ENCODE results near the gene SDF2. TPM values are rescaled to one million over a fixed set of nuclear protein-coding genes. Genes with fewer than 3 reads are reported as not detected.
"Not testable (repeated sequence)": the region's sequence is repeated elsewhere in the genome, so short reads cannot be mapped to it uniquely, and the experiment has no call there.

SDF2 gene
- total RNA-seq, 4 donors from 2014 or later = 35.9 to 50.1 (median 43.3) TPM

- intact Hi-C loops (cut with DNase I; ENCODE audit: low total_unique reads) = no loop called here
- TF ChIP-seq POLR2A (IDR thresholded peaks at IDR 0.05) (no peak), CTCF (IDR thresholded peaks at IDR 0.05) (no peak)
- H3K4me1 ChIP-seq = peaks cover 0 to 12% of the 10 kb centered on the region in 2 donors
- H3K27ac ChIP-seq = no peak overlapping the region
- H3K36me3 ChIP-seq = no peaks in the 10 kb centered on the region
- no peaks in the 10 kb centered on the region for H3K27me3 ChIP-seq
- no peaks in the 10 kb centered on the region for H3K9me3 ChIP-seq
- DNase-seq = no peak
- no peak overlapping the region for H3K4me3 ChIP-seq
These were observed 4.3 kb upstream of the SDF2 start for GRCh38 chr17:28665994-28666393.

GRCh38 chr17:28663723-28664122 is 2.0 kb upstream of the SDF2 start:
- Histone ChIP-seq H3K4me1 (peaks cover 0 to 12% of the 10 kb centered on the region in 2 donors), H3K9me3 (no peaks in the 10 kb centered on the region), H3K4me3 (no peak overlapping the region), H3K27me3 (no peaks in the 10 kb centered on the region), H3K36me3 (no peaks in the 10 kb centered on the region), H3K27ac (no peak overlapping the region)
- intact Hi-C loops (cut with DNase I; ENCODE audit: low total_unique reads) = no loop called here
- no peak for DNase-seq
- TF ChIP-seq CTCF (IDR thresholded peaks at IDR 0.05) = no peak
- no peak for TF ChIP-seq POLR2A (IDR thresholded peaks at IDR 0.05)

- Histone ChIP-seq H3K4me1 (peaks cover 0 to 12% of the 10 kb centered on the region in 2 donors), H3K27me3 (no peaks in the 10 kb centered on the region), H3K36me3 (no peaks in the 10 kb centered on the region), H3K4me3 (peak overlapping the region; percentile 72 to 99), H3K27ac (peak overlapping the region; percentile 96 to 98), H3K9me3 (no peaks in the 10 kb centered on the region)
- intact Hi-C loops (cut with DNase I; ENCODE audit: low total_unique reads) = no loop called here
- no peak for DNase-seq
- TF ChIP-seq CTCF (IDR thresholded peaks at IDR 0.05) (no peak), POLR2A (IDR thresholded peaks at IDR 0.05) (no peak)
These were observed 772 bp upstream of the SDF2 start for GRCh38 chr17:28662527-28662829.

- DNase-seq; H3K27ac ChIP-seq; intact Hi-C loops (cut with DNase I; ENCODE audit: low total_unique reads); H3K9me3 ChIP-seq; H3K36me3 ChIP-seq; H3K4me3 ChIP-seq; H3K27me3 ChIP-seq: not testable (repeated sequence)
- H3K4me1 ChIP-seq = peaks cover 0 to 12% of the 10 kb centered on the region in 2 donors
These were observed 2.2 kb downstream of the SDF2 start for GRCh38 chr17:28659497-28659881.

- H3K4me1 ChIP-seq; H3K27me3 ChIP-seq; DNase-seq; H3K36me3 ChIP-seq; H3K4me3 ChIP-seq; H3K27ac ChIP-seq; intact Hi-C loops (cut with DNase I; ENCODE audit: low total_unique reads); H3K9me3 ChIP-seq: not testable (repeated sequence)
These were observed 2.8 kb downstream of the SDF2 start for GRCh38 chr17:28658766-28659496.

GRCh38 chr17:28658342-28658741 is 3.4 kb downstream of the SDF2 start:
- DNase-seq; H3K27me3 ChIP-seq; H3K4me1 ChIP-seq; H3K36me3 ChIP-seq; H3K4me3 ChIP-seq; intact Hi-C loops (cut with DNase I; ENCODE audit: low total_unique reads); H3K9me3 ChIP-seq; H3K27ac ChIP-seq: not testable (repeated sequence)

- Histone ChIP-seq H3K27me3 (no peaks in the 10 kb centered on the region), H3K27ac (no peak overlapping the region), H3K4me1 (peaks cover 0 to 1% of the 10 kb centered on the region in 2 donors), H3K36me3 (no peaks in the 10 kb centered on the region), H3K9me3 (no peaks in the 10 kb centered on the region), H3K4me3 (no peak overlapping the region)
- DNase-seq = no peak
- TF ChIP-seq CTCF (IDR thresholded peaks at IDR 0.05) (no peak), POLR2A (IDR thresholded peaks at IDR 0.05) (no peak)
- intact Hi-C loops (cut with DNase I; ENCODE audit: low total_unique reads) = no loop called here
These were observed 4.0 kb downstream of the SDF2 start for GRCh38 chr17:28657756-28658155.
